Glomerular visceral epithelial cell (primary cell): ENCODE results near the gene CCDC69.
"Not testable (repeated sequence)": the region's sequence is repeated elsewhere in the genome, so short reads cannot be mapped to it uniquely, and the experiment has no call there.

ENCODE experiments used
- DNase-seq: peaks from one replicate; pipeline ENCODE4 v3.0.0-alpha.2; 2016; ENCODE audit errors: extremely low spot score

The CCDC69 gene

GRCh38 chr5:151245680-151246219, 21.9 kb upstream of the CCDC69 start:
- DNase-seq: no peak

GRCh38 chr5:151244206-151244605, 20.3 kb upstream of the CCDC69 start:
- no peak for DNase-seq

GRCh38 chr5:151243564-151243963, 19.7 kb upstream of the CCDC69 start:
- DNase-seq: no peak

GRCh38 chr5:151243127-151243526, 19.2 kb upstream of the CCDC69 start:
- no peak for DNase-seq

- DNase-seq: no peak
Observed at GRCh38 chr5:151240924-151241635, 17.2 kb upstream of the CCDC69 start.

- DNase-seq: not testable (repeated sequence)
Observed at GRCh38 chr5:151240268-151240835, 16.5 kb upstream of the CCDC69 start.

GRCh38 chr5:151239237-151239861, 15.5 kb upstream of the CCDC69 start:
- DNase-seq: peak; percentile 73

- DNase-seq: no peak
Observed at GRCh38 chr5:151238303-151238741, 14.4 kb upstream of the CCDC69 start.

GRCh38 chr5:151237685-151238084, 13.8 kb upstream of the CCDC69 start:
- no peak for DNase-seq

- DNase-seq: no peak
Observed at GRCh38 chr5:151236888-151237287, 13.0 kb upstream of the CCDC69 start.

- not testable (repeated sequence) for DNase-seq
Observed at GRCh38 chr5:151235239-151235571, 11.3 kb upstream of the CCDC69 start.

- no peak for DNase-seq
Observed at GRCh38 chr5:151234476-151235238, 10.8 kb upstream of the CCDC69 start.

GRCh38 chr5:151233616-151234085, 9.8 kb upstream of the CCDC69 start:
- DNase-seq: no peak

- no peak for DNase-seq
Observed at GRCh38 chr5:151231359-151231758, 7.5 kb upstream of the CCDC69 start.

- DNase-seq: no peak
Observed at GRCh38 chr5:151230048-151230680, 6.3 kb upstream of the CCDC69 start.

- DNase-seq: no peak
Observed at GRCh38 chr5:151228986-151229385, 5.1 kb upstream of the CCDC69 start.

GRCh38 chr5:151227918-151228447, 4.1 kb upstream of the CCDC69 start:
- no peak for DNase-seq

- DNase-seq: no peak
Observed at GRCh38 chr5:151225475-151225874, 1.6 kb upstream of the CCDC69 start.

GRCh38 chr5:151225071-151225470, 1.2 kb upstream of the CCDC69 start:
- no peak for DNase-seq

GRCh38 chr5:151224372-151224771, 480 bp upstream of the CCDC69 start:
- no peak for DNase-seq

GRCh38 chr5:151222790-151223446, 974 bp downstream of the CCDC69 start:
- DNase-seq: no peak
